GM19395 (cell line): ENCODE measurements around the gene PCDHGA6.
"Not testable (repeated sequence)": the region's sequence is repeated elsewhere in the genome, so short reads cannot be mapped to it uniquely, and the experiment has no call there.

Source experiments
- ATAC-seq: cut with Tn5 transposase; IDR thresholded peaks from one replicate; pipeline ENCODE4 v1.9.1; 2021; ENCODE audit warnings: mild to moderate bottlenecking, moderate library complexity; ENCODE audit not compliant: unreplicated experiment

PCDHGA6 gene

GRCh38 chr5:141359790-141360426 is 13.8 kb upstream of the PCDHGA6 start, which contains the start of gene PCDHGB2:
TSS of gene PCDHGB2 (plus strand) at chr5:141359994. CDS start at chr5:141360136, 142 bp downstream.
- peak; percentile 84 for ATAC-seq

- no peak for ATAC-seq
Observed at GRCh38 chr5:141360685-141361084, 13.0 kb upstream of the PCDHGA6 start.

- ATAC-seq, result no peak
Observed at GRCh38 chr5:141362719-141363118, 11.0 kb upstream of the PCDHGA6 start.

GRCh38 chr5:141363952-141364660 is 9.6 kb upstream of the PCDHGA6 start, which contains the start of gene PCDHGA5:
TSS of gene PCDHGA5 (plus strand) at chr5:141364162. CDS start at chr5:141364331, 169 bp downstream.
- ATAC-seq, result no peak

- no peak for ATAC-seq
Observed at GRCh38 chr5:141366016-141366896, 7.4 kb upstream of the PCDHGA6 start.

GRCh38 chr5:141369994-141370848 is 3.5 kb upstream of the PCDHGA6 start, which contains the start of gene PCDHGB3:
TSS of gene PCDHGB3 (plus strand) at chr5:141370242. CDS start at chr5:141370395, 153 bp downstream.
- ATAC-seq, result peak; percentile 65

- ATAC-seq, result no peak
Observed at GRCh38 chr5:141371572-141372475, 1.9 kb upstream of the PCDHGA6 start.

- ATAC-seq, result no peak
Observed at GRCh38 chr5:141374627-141375026, 936 bp downstream of the PCDHGA6 start.

- not testable (repeated sequence) for ATAC-seq
Observed at GRCh38 chr5:141375444-141376155, 1.9 kb downstream of the PCDHGA6 start.

- ATAC-seq, result no peak
Observed at GRCh38 chr5:141382469-141383294, 9.0 kb downstream of the PCDHGA6 start, which contains the start of gene PCDHGA7. TSS of gene PCDHGA7 (plus strand) at chr5:141382742. CDS start at chr5:141382900, 158 bp downstream.

GRCh38 chr5:141383345-141383744 is 9.7 kb downstream of the PCDHGA6 start:
- no peak for ATAC-seq

GRCh38 chr5:141384471-141385267 is 11.0 kb downstream of the PCDHGA6 start:
- no peak for ATAC-seq

GRCh38 chr5:141387557-141388311 is 14.0 kb downstream of the PCDHGA6 start, which contains the start of gene PCDHGB4:
TSS of gene PCDHGB4 (plus strand) at chr5:141387698. CDS start at chr5:141387885, 187 bp downstream.
- ATAC-seq, result peak; percentile 83

- no peak for ATAC-seq
Observed at GRCh38 chr5:141388661-141389060, 15.0 kb downstream of the PCDHGA6 start.

- ATAC-seq, result no peak
Observed at GRCh38 chr5:141389153-141390042, 15.7 kb downstream of the PCDHGA6 start.
